ENCODE data around the gene SCN9A. TPM values are rescaled to one million over a fixed set of nuclear protein-coding genes. Genes with fewer than 3 reads are reported as not detected.
A peak's percentile ranks its signal among the peaks of the same experiment; 100 is the strongest.

SCN9A gene
- total and polyA plus RNA-seq, 2 of the 4 experiments (the other 2 are of a cell fraction), result 40.1 to 135 TPM

DNA sequence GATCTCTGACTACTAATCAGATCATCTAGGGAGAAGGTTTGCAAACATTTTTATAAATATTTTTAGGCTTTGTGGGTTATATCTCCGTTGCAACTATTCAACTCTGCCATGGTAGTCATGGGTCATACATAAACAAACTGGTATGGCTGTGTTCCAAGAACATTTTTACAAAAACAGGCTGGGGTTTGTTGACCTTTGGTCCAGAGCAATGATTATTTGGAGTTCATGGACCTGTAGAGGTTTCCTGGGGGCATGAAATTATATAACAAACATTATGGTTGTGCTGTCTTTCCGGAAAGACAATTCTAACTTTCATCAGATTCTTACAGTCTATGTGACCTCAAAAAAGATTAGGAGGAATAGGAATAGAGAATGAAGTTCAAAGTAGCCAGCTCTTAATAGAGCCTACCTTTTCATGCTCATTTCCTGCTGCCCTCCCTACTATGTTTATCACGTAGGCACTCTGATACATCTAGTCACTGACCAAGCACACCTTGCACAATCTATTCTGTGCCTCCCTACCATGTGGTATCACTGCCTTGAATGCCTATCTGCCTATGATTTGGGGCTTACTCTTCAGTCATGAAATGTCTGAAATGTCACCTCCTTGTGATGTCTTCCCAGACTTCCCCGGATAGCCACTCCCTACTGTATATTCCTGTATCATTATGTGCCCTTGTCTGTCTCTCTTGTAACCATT is 145.6 kb downstream of the SCN9A start:
- Histone ChIP-seq H3K9me3 (ENCODE audit: control insufficient read depth, insufficient read depth, low read length) (no peaks in the 10 kb centered on the region), H3K27ac (ENCODE audit: insufficient read depth, low read length) (no peak overlapping the region), H3K36me3 (ENCODE audit: control insufficient read depth, insufficient read depth, low read length) (no peaks in the 10 kb centered on the region), H4K5ac (ENCODE audit: low read depth, low read length) (peak overlapping the region; percentile 34; the same call in 1 of the 2 replicates), H4K8ac (ENCODE audit: low read depth in 2 of 2, low read length in 2 of 2) (peak overlapping the region in 1 of 2 experiments; percentile 49; a peak in 1 of 4 replicates), H2BK120ac (ENCODE audit: low read depth, low read length) (peak overlapping the region; percentile 48), H3K23ac (ENCODE audit: low read depth, low read length) (0 out of 2 replicates have a peak overlapping the region, but pooled peaks have one; percentile 28), H3K56ac (ENCODE audit: extremely low read depth, insufficient read depth, low read length) (no peak overlapping the region), H2BK20ac (ENCODE audit: low read depth, low read length) (peak overlapping the region; percentile 40; the same call in 1 of the 2 replicates), H3K4me2 (ENCODE audit: low read depth, low read length) (peak overlapping the region; percentile 45; the same call in 1 of the 2 replicates), H2BK15ac (ENCODE audit: low read depth, low read length) (peak overlapping the region; percentile 36; the same call in 1 of the 3 replicates), H3K18ac (ENCODE audit: low read depth, low read length) (peak overlapping the region; percentile 58; the same call in 1 of the 2 replicates), H2BK5ac (ENCODE audit: low read depth, low read length, poor library complexity, severe bottlenecking) (peak overlapping the region; percentile 74), H3K4me1 (ENCODE audit: control insufficient read depth, insufficient read depth, low read length) (peaks cover 5% of the 10 kb centered on the region; the same call in 1 of the 2 replicates), H4K20me1 (ENCODE audit: insufficient read depth, low read length) (no peaks in the 10 kb centered on the region), H3K4me3 (ENCODE audit: insufficient read depth, low read depth, low read length) (no peak overlapping the region), H2AK5ac (ENCODE audit: low read depth, low read length) (peak overlapping the region; percentile 65; the same call in 1 of the 2 replicates), H3K79me1 (ENCODE audit: low read depth in 1 of 2, low read length in 2 of 2) (peaks cover 0 to 5% of the 10 kb centered on the region in 2 experiments; a peak in 1 of 4 replicates), H3K14ac (replicated peaks; ENCODE audit: low read depth, low read length) (peak overlapping the region; percentile 54), H3K9me1 (ENCODE audit: insufficient read depth, low read length) (peaks cover 5% of the 10 kb centered on the region), H3K27me3 (ENCODE audit: control insufficient read depth, insufficient read depth, low read length) (no peaks in the 10 kb centered on the region), H2AFZ (replicated peaks; ENCODE audit: low read length, poor library complexity) (no peak overlapping the region), H3K4ac (ENCODE audit: low read depth, low read length) (peak overlapping the region; percentile 59), H3K9ac (ENCODE audit: low read depth, low read length) (no peak overlapping the region), H2AK9ac (replicated peaks; ENCODE audit: low read depth, low read length, poor library complexity) (no peak overlapping the region), H4K91ac (ENCODE audit: insufficient read depth, low read depth, low read length) (peak overlapping the region; percentile 41)
- ATAC-seq (ENCODE audit: low read depth) (peak; percentile 77), DNase-seq (peak; percentile 70)
- in situ Hi-C loops (cut with MboI; ENCODE audit: low sequenced_read_pairs), result no loop called here
- intact Hi-C loops (cut with micrococcal nuclease), result no loop called here
- dilution Hi-C loops (cut with HindIII; ENCODE audit: low sequenced_read_pairs, unreplicated experiment), result no loop called here
- BruUV-seq (replicated peaks), result no TSS peak
- WGBS, 2 experiments (ENCODE audit: extremely low coverage in 2 of 2, insufficient read length in 1 of 2), result 100% methylated on average over 1 of the region's 4 CpGs; no CpG with 5 or more reads in 1 of the 2 experiments
- POLR2A ChIA-PET (ENCODE audit: unreplicated experiment), result no interaction called here
- CTCF ChIA-PET, result no interaction called here
- TF ChIP-seq BHLHE40 (IDR thresholded peaks at IDR 0.05; ENCODE audit: low read depth, low read length) (no peak), SMC3 (IDR thresholded peaks at IDR 0.05; ENCODE audit: low read depth, low read length) (no peak), CEBPB (IDR thresholded peaks at IDR 0.05; ENCODE audit: low read depth, low read length) (peak; percentile 54), MXI1 (IDR thresholded peaks at IDR 0.05; ENCODE audit: borderline replicate concordance, low read depth, low read length) (no peak)
